ENCODE measurements around the gene DESI1.
"Not testable (repeated sequence)": the region's sequence is repeated elsewhere in the genome, so short reads cannot be mapped to it uniquely, and the experiment has no call there.

DESI1 gene

GRCh38 chr22:41620589-41621098, at the start of gene DESI1:
Gene DESI1 (minus strand): TSS chr22:41621043. CDS start chr22:41620839, 204 bp downstream.
- no peak for DNase-seq (ENCODE audit: low read depth in 2 of 2)

DNA sequence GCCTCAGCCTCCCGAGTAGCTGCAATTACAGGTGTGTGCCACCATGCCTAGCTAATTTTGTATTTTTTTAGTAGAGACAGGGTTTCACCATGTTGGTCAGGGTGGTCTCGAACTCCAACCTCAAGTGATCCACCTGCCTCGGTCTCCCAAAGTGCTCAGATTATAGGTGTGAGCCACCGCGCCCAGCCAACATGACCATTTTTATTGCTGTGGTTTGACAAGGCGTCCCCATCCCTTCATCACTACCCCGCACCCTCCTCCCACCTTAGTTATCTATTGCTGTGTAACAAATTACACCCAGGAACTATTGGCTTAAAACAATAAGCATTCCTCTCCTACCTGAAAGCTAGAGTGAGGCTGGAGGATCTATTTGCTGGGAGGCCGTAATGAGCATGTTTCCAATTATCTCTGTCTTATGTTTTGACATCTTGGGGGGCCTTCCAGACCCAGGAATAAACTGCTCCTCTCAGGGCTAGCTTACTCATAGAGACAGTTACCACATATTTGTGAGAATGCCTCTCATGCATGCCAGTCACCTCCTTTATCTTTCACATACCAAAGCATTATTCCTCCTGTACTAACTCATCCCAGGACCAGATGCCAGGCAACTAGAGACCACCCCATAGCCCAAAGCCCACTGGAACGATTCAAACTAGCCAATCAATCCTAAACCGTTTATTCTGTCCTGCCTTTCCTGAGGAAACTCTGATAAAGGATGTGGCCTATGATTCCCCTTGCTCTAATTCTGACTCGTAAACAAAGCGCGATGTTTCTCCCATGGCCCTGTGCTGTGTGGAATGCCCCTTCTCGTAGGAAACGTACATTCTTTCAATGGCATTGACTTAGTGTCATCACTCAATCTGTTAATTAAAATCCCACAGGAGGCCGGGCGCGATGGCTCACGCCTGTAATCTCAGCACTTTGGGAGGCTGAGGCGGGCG, 48.4 kb upstream of the DESI1 start:
- DNase-seq (ENCODE audit: low read depth in 2 of 2), result no peak

DNA sequence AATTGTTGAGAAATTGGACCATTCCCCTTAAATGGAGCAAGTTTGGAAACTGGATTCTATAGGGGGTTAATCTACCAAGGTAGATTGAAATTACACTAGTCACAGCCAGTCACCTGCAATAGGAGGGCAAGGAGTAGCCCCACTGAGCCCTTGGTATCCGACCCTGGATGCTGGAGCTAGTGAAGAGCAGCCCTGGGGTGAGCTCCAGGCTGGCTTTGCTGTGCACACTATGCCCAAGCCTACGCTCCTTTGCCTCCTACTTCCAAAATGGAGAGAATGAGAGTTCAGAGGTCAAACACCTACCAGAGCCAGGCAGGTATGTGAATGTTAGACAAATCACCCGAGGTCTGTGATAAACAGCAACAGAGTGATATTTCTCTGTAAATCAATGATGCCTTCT, 44.1 kb upstream of the DESI1 start:
- no peak for DNase-seq (ENCODE audit: low read depth in 2 of 2)

DNA sequence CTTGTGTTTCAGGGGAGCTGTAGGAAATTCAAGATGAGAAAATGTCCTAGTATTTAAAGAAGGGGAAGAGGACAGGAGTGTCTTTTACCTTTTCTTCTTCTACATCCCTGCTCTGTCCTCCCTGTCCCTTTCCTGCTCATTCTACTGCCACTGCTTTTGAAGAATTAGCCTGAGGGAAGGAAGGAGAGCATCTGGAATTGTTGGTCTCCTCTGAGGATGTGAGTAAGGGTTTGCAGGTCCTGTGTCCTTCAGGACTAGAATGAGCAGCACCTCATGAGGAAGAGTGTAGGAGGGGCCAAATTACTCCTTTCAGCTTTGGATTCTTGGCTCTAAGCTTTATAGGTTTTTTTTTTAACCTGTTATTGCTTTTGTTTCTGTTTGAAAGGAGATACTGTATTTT, 43.6 kb upstream of the DESI1 start:
- no peak for DNase-seq (ENCODE audit: low read depth in 2 of 2)

GRCh38 chr22:41663594-41663993, 42.8 kb upstream of the DESI1 start:
- not testable (repeated sequence) for DNase-seq (ENCODE audit: low read depth in 2 of 2)

GRCh38 chr22:41661713-41662112, 40.9 kb upstream of the DESI1 start:
- no peak for DNase-seq (ENCODE audit: low read depth in 2 of 2)

- no peak for DNase-seq (ENCODE audit: low read depth in 2 of 2)
These were observed 40.2 kb upstream of the DESI1 start for GRCh38 chr22:41661088-41661487.

- no peak for DNase-seq (ENCODE audit: low read depth in 2 of 2)
These were observed 39.6 kb upstream of the DESI1 start for GRCh38 chr22:41660416-41660815.

DNA sequence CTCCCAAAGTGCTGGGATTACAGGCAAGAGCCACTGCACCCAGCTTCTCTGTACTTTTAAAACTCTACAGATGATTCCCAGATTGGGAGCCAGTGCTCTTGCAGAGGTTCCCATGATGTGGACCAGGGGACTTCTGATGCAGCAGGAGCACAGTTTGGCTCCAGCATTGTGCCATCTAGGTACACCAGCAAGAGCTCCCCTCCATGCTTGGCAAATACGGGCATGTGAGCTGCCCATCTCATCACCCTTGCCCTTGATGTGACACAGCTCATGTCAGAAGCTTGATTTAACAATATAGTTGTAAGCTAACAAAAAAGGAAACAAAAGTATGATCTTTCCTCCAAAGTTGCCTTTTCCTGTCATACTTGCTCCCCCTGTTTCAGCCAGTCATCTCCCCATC, 39.1 kb upstream of the DESI1 start:
- DNase-seq (ENCODE audit: low read depth in 2 of 2), result no peak

- DNase-seq (ENCODE audit: low read depth in 2 of 2), result no peak
These were observed 38.0 kb upstream of the DESI1 start for GRCh38 chr22:41658869-41659268.

- no peak for DNase-seq (ENCODE audit: low read depth in 2 of 2)
These were observed 36.9 kb upstream of the DESI1 start for GRCh38 chr22:41657709-41658108.

GRCh38 chr22:41656556-41656955, 35.7 kb upstream of the DESI1 start:
- no peak for DNase-seq (ENCODE audit: low read depth in 2 of 2)

DNA sequence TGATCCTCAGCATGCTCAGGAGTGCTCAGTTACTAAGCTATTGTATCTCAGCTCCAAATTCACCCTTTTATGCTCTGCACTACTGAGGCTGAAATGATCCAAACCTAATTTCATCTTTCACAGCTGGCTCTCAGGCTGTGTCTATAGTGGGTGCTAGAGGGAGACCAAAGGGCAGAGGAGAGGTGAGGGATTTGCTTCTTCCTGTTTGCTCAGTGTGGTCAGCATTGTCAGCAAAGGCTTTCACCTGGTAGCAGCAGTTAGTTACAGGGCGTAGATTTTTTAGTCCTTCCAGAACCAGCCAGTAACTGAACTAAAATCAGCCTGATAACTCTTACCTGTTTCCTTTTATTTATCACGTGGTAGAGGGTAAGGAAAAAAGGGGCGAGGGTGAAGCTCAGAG, 33.5 kb upstream of the DESI1 start:
- DNase-seq (ENCODE audit: low read depth in 2 of 2), result no peak

DNA sequence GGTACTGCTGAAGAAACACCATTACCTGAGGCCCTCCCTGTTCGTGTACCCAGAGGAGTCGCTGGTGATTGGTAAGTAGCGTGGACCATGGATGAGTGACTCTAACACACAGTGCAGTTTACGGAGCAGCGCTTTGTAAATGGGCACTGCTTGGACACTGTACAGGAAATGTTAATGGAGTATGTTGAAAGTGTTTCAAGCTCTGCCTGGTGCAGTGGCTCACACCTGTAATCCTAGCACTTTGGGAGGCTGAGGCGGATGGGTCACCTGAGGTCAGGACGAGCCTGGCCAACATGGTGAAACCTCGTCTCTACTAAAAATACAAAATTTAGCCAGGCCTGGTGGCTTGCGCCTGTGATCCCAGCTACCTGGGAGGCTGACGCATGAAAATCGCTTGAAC, 30.0 kb upstream of the DESI1 start:
- no peak for DNase-seq (ENCODE audit: low read depth in 2 of 2)

DNA sequence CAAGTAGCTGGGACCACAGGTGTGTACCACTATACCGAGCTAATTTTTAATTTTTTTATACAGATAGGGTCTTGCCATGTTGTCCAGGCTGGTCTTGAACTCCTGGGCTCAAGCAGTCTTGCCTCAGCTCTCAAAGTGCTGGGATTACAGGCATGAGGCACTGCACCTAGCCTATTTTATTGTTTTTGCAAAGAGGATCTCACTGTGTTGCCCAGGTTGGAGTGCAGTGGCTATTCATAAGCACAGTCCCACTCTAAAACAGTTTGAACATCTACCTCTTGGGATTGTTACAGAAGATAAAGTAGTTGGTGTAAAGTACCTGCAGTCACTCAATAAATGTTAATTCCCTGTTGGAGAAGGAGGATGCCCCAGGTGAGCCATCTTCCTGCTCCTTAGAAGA, 29.4 kb upstream of the DESI1 start:
- DNase-seq (ENCODE audit: low read depth in 2 of 2), result no peak

DNA sequence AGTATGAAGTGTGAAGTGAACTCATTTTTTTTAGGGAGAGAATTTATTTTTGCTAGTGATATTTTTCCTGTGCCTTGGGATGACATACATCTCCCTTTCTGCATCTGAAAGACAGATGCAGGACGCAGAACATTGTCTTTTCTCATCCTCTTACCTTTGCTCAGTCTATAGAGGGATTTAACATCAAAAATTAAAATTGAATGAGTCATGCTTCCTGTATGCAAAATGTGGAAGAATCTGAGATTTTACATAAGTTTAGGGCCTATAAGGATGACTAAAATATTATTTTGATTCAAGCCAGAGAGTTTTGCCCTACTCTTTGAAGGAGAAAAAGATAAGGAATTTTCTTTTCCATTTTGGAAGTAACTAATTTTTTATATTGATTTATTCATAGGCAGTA, 27.6 kb upstream of the DESI1 start:
- DNase-seq (ENCODE audit: low read depth in 2 of 2), result no peak

DNA sequence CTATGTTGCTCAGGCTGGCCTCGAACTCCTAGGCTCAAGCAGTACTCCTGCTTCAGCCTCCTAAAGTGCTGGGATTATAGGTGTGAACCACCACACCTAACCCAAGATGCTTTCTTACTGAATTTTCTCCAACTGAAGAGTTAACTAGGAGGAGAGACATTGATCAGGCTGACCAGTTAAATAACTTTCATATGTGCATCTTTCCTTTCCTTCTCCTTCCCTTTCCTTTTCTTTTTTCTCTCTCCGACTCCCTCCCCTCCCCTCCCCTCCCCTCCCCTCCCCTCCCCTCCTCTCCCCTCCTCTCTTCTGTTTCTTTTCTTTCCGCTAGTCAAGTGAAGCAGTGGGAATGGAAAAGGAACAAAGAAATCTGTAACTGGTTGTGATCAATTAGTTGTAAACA, 26.9 kb upstream of the DESI1 start:
- DNase-seq (ENCODE audit: low read depth in 2 of 2), result no peak

GRCh38 chr22:41642331-41643110, 21.7 kb upstream of the DESI1 start:
- DNase-seq (ENCODE audit: low read depth in 2 of 2), result no peak

DNA sequence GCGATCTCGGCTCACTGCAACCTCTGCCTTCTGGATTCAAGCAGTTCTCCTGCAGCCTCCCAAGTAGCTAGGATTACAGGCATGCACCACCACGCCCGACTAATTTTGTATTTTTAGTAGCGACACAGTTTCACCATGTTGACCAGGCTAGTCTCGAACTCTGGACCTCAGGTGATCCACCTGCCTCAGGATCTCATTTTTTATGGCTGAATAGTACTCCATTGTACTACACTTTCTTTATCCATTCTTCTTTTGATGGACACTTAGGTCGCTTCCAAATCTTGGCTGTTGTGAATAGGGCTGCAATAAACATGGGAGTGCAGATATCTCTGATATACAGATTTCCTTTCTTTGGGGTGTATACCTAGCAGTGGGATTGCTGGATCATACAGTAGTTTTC, 21.0 kb upstream of the DESI1 start:
- DNase-seq (ENCODE audit: low read depth in 2 of 2), result no peak

DNA sequence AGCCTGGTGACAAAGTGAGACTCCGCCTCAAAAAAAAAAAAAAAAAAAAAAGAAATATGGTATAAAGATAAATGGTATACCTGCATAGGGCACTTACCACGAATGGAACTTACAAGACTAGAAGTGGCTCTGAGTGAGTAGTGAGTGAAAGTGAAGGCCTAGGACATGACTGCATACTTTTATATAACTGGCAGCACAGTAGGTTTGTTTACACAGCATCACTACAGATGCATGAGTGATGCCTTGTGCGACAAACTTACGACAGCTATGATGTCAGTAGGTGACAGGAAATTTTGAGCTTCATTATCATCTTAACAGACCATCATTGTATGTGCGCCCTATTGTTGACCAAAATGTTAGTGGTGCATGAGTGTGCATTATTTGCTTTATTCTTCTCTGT, 17.9 kb upstream of the DESI1 start:
- DNase-seq (ENCODE audit: low read depth in 2 of 2), result no peak

DNA sequence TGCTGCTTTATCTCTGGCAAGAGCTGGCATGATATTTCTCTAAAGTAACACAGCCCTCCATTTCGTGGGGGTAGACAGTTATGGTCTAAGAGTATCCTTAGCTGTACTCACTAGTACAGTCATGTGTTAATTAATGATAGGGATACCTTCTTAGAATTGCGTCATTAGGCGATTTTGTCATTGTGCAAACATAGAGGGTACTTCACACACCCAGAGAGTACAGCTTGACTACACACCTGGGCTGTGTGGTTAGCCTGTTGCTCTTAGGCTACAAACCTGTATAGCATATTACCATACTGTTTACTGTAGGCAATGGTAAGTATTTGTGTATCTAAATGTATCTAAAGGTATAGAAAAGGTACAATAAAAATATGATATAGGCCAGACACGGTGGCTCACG, 17.3 kb upstream of the DESI1 start:
- DNase-seq (ENCODE audit: low read depth in 2 of 2), result no peak

GRCh38 chr22:41637623-41638022, 16.8 kb upstream of the DESI1 start:
- DNase-seq (ENCODE audit: low read depth in 2 of 2), result not testable (repeated sequence)

DNA sequence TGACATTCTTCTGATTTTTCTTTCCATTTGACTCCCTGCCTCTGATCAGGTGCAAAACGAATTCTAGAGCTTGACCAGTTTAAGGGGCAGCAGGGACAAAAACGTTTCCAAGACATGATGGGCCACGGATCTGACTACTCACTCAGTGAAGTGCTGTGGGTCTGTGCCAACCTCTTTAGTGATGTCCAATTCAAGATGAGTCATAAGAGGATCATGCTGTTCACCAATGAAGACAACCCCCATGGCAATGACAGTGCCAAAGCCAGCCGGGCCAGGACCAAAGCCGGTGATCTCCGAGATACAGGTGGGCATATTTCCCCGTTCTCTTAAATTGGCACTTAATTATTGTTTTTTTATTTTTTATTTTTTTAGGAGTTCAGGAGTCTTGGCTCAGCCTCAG, 15.6 kb upstream of the DESI1 start:
- DNase-seq (ENCODE audit: low read depth in 2 of 2), result no peak

All from stimulated activated CD4-positive, alpha-beta T cell treated with anti-CD3 and anti-CD28 coated beads, Interleukin-1b, Interleukin-23, amount 100 ng/mL, for 4 hours (primary cell).